ENCODE data around the gene LY6G6F.
"Not testable (repeated sequence)": the region's sequence is repeated elsewhere in the genome, so short reads cannot be mapped to it uniquely, and the experiment has no call there.

Gene LY6G6F

GRCh38 chr6:31709157-31709556, 2.5 kb downstream of the LY6G6F start:
- not testable (repeated sequence) for H3K36me3 Mint-ChIP-seq, H3K27me3 Mint-ChIP-seq

GRCh38 chr6:31710523-31711219, 4.0 kb downstream of the LY6G6F start:
- no peaks in the 10 kb centered on the region for H3K9me3 Mint-ChIP-seq (ENCODE audit: low read depth)
- peaks cover 17% of the 10 kb centered on the region for H3K4me1 Mint-ChIP-seq (ENCODE audit: low read depth)
- no peaks in the 10 kb centered on the region for H3K27me3 Mint-ChIP-seq
- H3K27ac Mint-ChIP-seq = no peak overlapping the region
- H3K4me3 Mint-ChIP-seq = no peak overlapping the region
- H3K36me3 Mint-ChIP-seq = no peaks in the 10 kb centered on the region

More at GRCh38 chr6:31709157-31709556, 2.5 kb downstream of the LY6G6F start:
- peaks cover 14% of the 10 kb centered on the region for H3K4me1 Mint-ChIP-seq (ENCODE audit: low read depth)
- not testable (repeated sequence) for H3K9me3 Mint-ChIP-seq (ENCODE audit: low read depth); H3K27ac Mint-ChIP-seq; H3K4me3 Mint-ChIP-seq

- Mint-ChIP-seq H3K4me3 (no peak overlapping the region), H3K4me1 (ENCODE audit: low read depth) (peaks cover 17% of the 10 kb centered on the region), H3K9me3 (ENCODE audit: low read depth) (no peaks in the 10 kb centered on the region), H3K36me3 (no peaks in the 10 kb centered on the region), H3K27ac (no peak overlapping the region), H3K27me3 (no peaks in the 10 kb centered on the region)
These were observed 4.6 kb downstream of the LY6G6F start for GRCh38 chr6:31711233-31711632.

GRCh38 chr6:31712296-31712695, 5.6 kb downstream of the LY6G6F start:
- Mint-ChIP-seq H3K27ac (no peak overlapping the region), H3K4me3 (no peak overlapping the region), H3K9me3 (ENCODE audit: low read depth) (no peaks in the 10 kb centered on the region), H3K27me3 (no peaks in the 10 kb centered on the region), H3K36me3 (no peaks in the 10 kb centered on the region), H3K4me1 (ENCODE audit: low read depth) (peaks cover 17% of the 10 kb centered on the region)

- Mint-ChIP-seq H3K36me3 (no peaks in the 10 kb centered on the region), H3K9me3 (ENCODE audit: low read depth) (no peaks in the 10 kb centered on the region), H3K4me1 (ENCODE audit: low read depth) (peaks cover 17% of the 10 kb centered on the region), H3K4me3 (no peak overlapping the region), H3K27me3 (no peaks in the 10 kb centered on the region), H3K27ac (no peak overlapping the region)
These were observed 6.8 kb downstream of the LY6G6F start for GRCh38 chr6:31713465-31713864.

- H3K4me3 Mint-ChIP-seq = no peak overlapping the region
- peaks cover 17% of the 10 kb centered on the region for H3K4me1 Mint-ChIP-seq (ENCODE audit: low read depth)
- H3K27me3 Mint-ChIP-seq = no peaks in the 10 kb centered on the region
- no peak overlapping the region for H3K27ac Mint-ChIP-seq
- no peaks in the 10 kb centered on the region for H3K9me3 Mint-ChIP-seq (ENCODE audit: low read depth)
- no peaks in the 10 kb centered on the region for H3K36me3 Mint-ChIP-seq
These were observed 7.5 kb downstream of the LY6G6F start for GRCh38 chr6:31713991-31714684.

GRCh38 chr6:31715022-31715958, 8.6 kb downstream of the LY6G6F start, which contains the start of gene LY6G6D:
Gene LY6G6D, plus strand, starts transcription at chr6:31715348. Its CDS starts 8 bp downstream, at chr6:31715356.
- H3K4me1 Mint-ChIP-seq (ENCODE audit: low read depth) = peaks cover 17% of the 10 kb centered on the region

GRCh38 chr6:31717499-31718222, 11.0 kb downstream of the LY6G6F start:
- Mint-ChIP-seq H3K4me3 (no peak overlapping the region), H3K9me3 (ENCODE audit: low read depth) (no peaks in the 10 kb centered on the region), H3K27ac (no peak overlapping the region), H3K4me1 (ENCODE audit: low read depth) (peaks cover 10% of the 10 kb centered on the region), H3K27me3 (no peaks in the 10 kb centered on the region), H3K36me3 (no peaks in the 10 kb centered on the region)

More at GRCh38 chr6:31715022-31715958, 8.6 kb downstream of the LY6G6F start, which contains the start of gene LY6G6D:
- H3K27ac Mint-ChIP-seq = no peak within 1 kb of the TSS
- H3K27me3 Mint-ChIP-seq = no peaks in the 10 kb centered on the region
- no peaks in the 10 kb centered on the region for H3K9me3 Mint-ChIP-seq (ENCODE audit: low read depth)
- no peak within 1 kb of the TSS for H3K4me3 Mint-ChIP-seq
- no peaks in the 10 kb centered on the region for H3K36me3 Mint-ChIP-seq

- H3K4me3 Mint-ChIP-seq = no peak overlapping the region
- no peaks in the 10 kb centered on the region for H3K36me3 Mint-ChIP-seq
- no peaks in the 10 kb centered on the region for H3K27me3 Mint-ChIP-seq
- H3K9me3 Mint-ChIP-seq (ENCODE audit: low read depth) = no peaks in the 10 kb centered on the region
- peaks cover 10% of the 10 kb centered on the region for H3K4me1 Mint-ChIP-seq (ENCODE audit: low read depth)
- H3K27ac Mint-ChIP-seq = no peak overlapping the region
These were observed 11.6 kb downstream of the LY6G6F start for GRCh38 chr6:31718265-31718664.

- H3K27ac Mint-ChIP-seq = no peak overlapping the region
These were observed 12.3 kb downstream of the LY6G6F start for GRCh38 chr6:31719001-31719400.

GRCh38 chr6:31720196-31720770, 13.6 kb downstream of the LY6G6F start:
- Mint-ChIP-seq H3K36me3 (no peaks in the 10 kb centered on the region), H3K4me1 (ENCODE audit: low read depth) (peaks cover 9% of the 10 kb centered on the region), H3K4me3 (no peak overlapping the region), H3K27me3 (no peaks in the 10 kb centered on the region), H3K27ac (no peak overlapping the region), H3K9me3 (ENCODE audit: low read depth) (no peaks in the 10 kb centered on the region)

More at GRCh38 chr6:31719001-31719400, 12.3 kb downstream of the LY6G6F start:
- Mint-ChIP-seq H3K9me3 (ENCODE audit: low read depth) (no peaks in the 10 kb centered on the region), H3K4me3 (no peak overlapping the region), H3K27me3 (no peaks in the 10 kb centered on the region), H3K36me3 (no peaks in the 10 kb centered on the region), H3K4me1 (ENCODE audit: low read depth) (peaks cover 11% of the 10 kb centered on the region)

GRCh38 chr6:31721351-31722020, 14.8 kb downstream of the LY6G6F start, which contains the start of gene LY6G6C:
Gene LY6G6C, minus strand, starts transcription at chr6:31721746. Its CDS starts 67 bp downstream, at chr6:31721679.
- Mint-ChIP-seq H3K4me1 (ENCODE audit: low read depth) (peaks cover 17% of the 10 kb centered on the region), H3K36me3 (no peaks in the 10 kb centered on the region), H3K27me3 (no peaks in the 10 kb centered on the region), H3K4me3 (peak within 1 kb of the TSS; percentile 5), H3K27ac (no peak within 1 kb of the TSS), H3K9me3 (ENCODE audit: low read depth) (no peaks in the 10 kb centered on the region)

- Mint-ChIP-seq H3K36me3 (peaks cover 4% of the 10 kb centered on the region), H3K4me1 (ENCODE audit: low read depth) (peaks cover 23% of the 10 kb centered on the region), H3K27ac (no peak overlapping the region), H3K27me3 (no peaks in the 10 kb centered on the region), H3K4me3 (peak overlapping the region; percentile 5), H3K9me3 (ENCODE audit: low read depth) (no peaks in the 10 kb centered on the region)
These were observed 15.5 kb downstream of the LY6G6F start for GRCh38 chr6:31722173-31722572.
